H9 (cell line): ENCODE data around the gene DNAI4. TPM values are rescaled to one million over a fixed set of nuclear protein-coding genes. Genes with fewer than 3 reads are reported as not detected.
"Not testable (repeated sequence)": the region's sequence is repeated elsewhere in the genome, so short reads cannot be mapped to it uniquely, and the experiment has no call there.

Experiments used
- DNase-seq: peaks from one replicate; pipeline ENCODE4 v3.0.0-alpha.2; 2017
- H2AFZ ChIP-seq: one replicate; pipeline ENCODE4 v1.6.1; 2013; ENCODE audit warnings: mild to moderate bottlenecking, low read length, control low read depth, moderate library complexity
- H2AK5ac ChIP-seq: 2 replicates; pipeline ENCODE4 v1.6.1; 2013; ENCODE audit warnings: low read length, control low read depth, mixed read lengths; ENCODE audit not compliant: insufficient read length
- H2BK120ac ChIP-seq: one replicate; pipeline ENCODE4 v1.6.1; 2013; ENCODE audit warnings: low read depth, mild to moderate bottlenecking, low read length, control low read depth, inconsistent platforms; ENCODE audit not compliant: poor library complexity, severe bottlenecking
- H2BK12ac ChIP-seq: 2 replicates; pipeline ENCODE4 v1.6.1; 2013; ENCODE audit warnings: low read length, control low read depth, mixed read lengths, low read depth; ENCODE audit not compliant: insufficient read length
- H2BK15ac ChIP-seq: 2 replicates; pipeline ENCODE4 v1.6.1; 2013; ENCODE audit warnings: low read depth, low read length, control low read depth
- H2BK20ac ChIP-seq: one replicate; pipeline ENCODE4 v1.6.1; 2013; ENCODE audit warnings: low read depth, mild to moderate bottlenecking, low read length, control low read depth, inconsistent platforms; ENCODE audit not compliant: poor library complexity, severe bottlenecking
- H2BK5ac ChIP-seq: 2 replicates; pipeline ENCODE4 v1.6.1; 2013; ENCODE audit warnings: low read length, control low read depth, mixed read lengths; ENCODE audit not compliant: insufficient read length
- H3K14ac ChIP-seq: 2 replicates; pipeline ENCODE4 v1.6.1; 2013; ENCODE audit warnings: low read length, control low read depth; ENCODE audit not compliant: insufficient read depth
- H3K18ac ChIP-seq: 2 replicates; pipeline ENCODE4 v1.6.1; 2013; ENCODE audit warnings: low read depth, mild to moderate bottlenecking, mixed read lengths, low read length, control low read depth; ENCODE audit not compliant: insufficient read length
- H3K23ac ChIP-seq: 2 replicates; pipeline ENCODE4 v1.6.1; 2013; ENCODE audit warnings: low read length, control low read depth, mixed read lengths, low read depth; ENCODE audit not compliant: insufficient read length
- H3K23me2 ChIP-seq: 2 replicates; pipeline ENCODE4 v1.6.1; 2013; ENCODE audit warnings: low read depth, mild to moderate bottlenecking, mixed read lengths, low read length, control low read depth; ENCODE audit not compliant: insufficient read length, poor library complexity, severe bottlenecking
- H3K27ac ChIP-seq: 2 replicates; pipeline ENCODE4 v1.5.1; 2013; ENCODE audit warnings: low read length, control low read depth, mixed read lengths, low read depth; ENCODE audit not compliant: insufficient read length
- H3K27me3 ChIP-seq: 2 replicates; pipeline ENCODE4 v1.6.1; 2013; ENCODE audit warnings: low read length, control low read depth, inconsistent platforms; ENCODE audit not compliant: insufficient read depth
- H3K4ac ChIP-seq: 2 replicates; pipeline ENCODE4 v1.6.1; 2013; ENCODE audit warnings: low read depth, mild to moderate bottlenecking, control low read depth, inconsistent platforms, low read length, moderate library complexity
- H3K4me1 ChIP-seq: 2 replicates; pipeline ENCODE4 v1.6.1; 2013; ENCODE audit warnings: low read length, control low read depth, inconsistent platforms; ENCODE audit not compliant: insufficient read depth
- H3K4me2 ChIP-seq: 2 replicates; pipeline ENCODE4 v1.6.1; 2013; ENCODE audit warnings: low read length, control low read depth, mixed read lengths; ENCODE audit not compliant: insufficient read length, insufficient read depth
- H3K56ac ChIP-seq: 2 replicates; pipeline ENCODE4 v1.6.1; 2013; ENCODE audit warnings: low read depth, mild to moderate bottlenecking, mixed read lengths, low read length, control low read depth; ENCODE audit not compliant: insufficient read length
- H3K79me1 ChIP-seq: 2 replicates; pipeline ENCODE4 v1.6.1; 2013; ENCODE audit warnings: low read depth, mild to moderate bottlenecking, moderate library complexity, low read length, control low read depth, inconsistent platforms; ENCODE audit not compliant: insufficient read depth, poor library complexity, severe bottlenecking
- H3K79me2 ChIP-seq: 2 replicates; pipeline ENCODE4 v1.6.1; 2013; ENCODE audit warnings: low read length, control low read depth, inconsistent platforms; ENCODE audit not compliant: insufficient read depth
- H3K9ac ChIP-seq: 2 replicates; pipeline ENCODE4 v1.6.1; 2013; ENCODE audit warnings: low read length, control low read depth, mixed read lengths; ENCODE audit not compliant: insufficient read length; ENCODE audit errors: extremely low read depth
- H3K9me3 ChIP-seq: one replicate; pipeline ENCODE4 v1.6.1; 2013; ENCODE audit warnings: low read depth, low read length, inconsistent platforms; ENCODE audit not compliant: control insufficient read depth
- H3T11ph ChIP-seq: one replicate; pipeline ENCODE4 v1.6.1; 2013; ENCODE audit warnings: mild to moderate bottlenecking, low read length, control low read depth, inconsistent platforms
- H4K20me1 ChIP-seq: one replicate; pipeline ENCODE4 v1.6.1; 2013; ENCODE audit not compliant: control insufficient read depth, insufficient read length, insufficient read depth
- H4K5ac ChIP-seq: 2 replicates; pipeline ENCODE4 v1.6.1; 2013; ENCODE audit warnings: low read depth, mild to moderate bottlenecking, mixed read lengths, low read length, control low read depth; ENCODE audit not compliant: insufficient read length
- H4K8ac ChIP-seq: replicated peaks from 2 replicates; pipeline ENCODE4 v1.6.1; 2013; ENCODE audit warnings: low read length, control low read depth, mixed read lengths, low read depth; ENCODE audit not compliant: insufficient read length
- H4K91ac ChIP-seq: 2 replicates; pipeline ENCODE4 v1.6.1; 2013; ENCODE audit warnings: low read depth, mild to moderate bottlenecking, moderate library complexity, mixed read lengths, low read length, control low read depth; ENCODE audit not compliant: insufficient read length
- H3K27ac Mint-ChIP-seq, 3 experiments: 2 replicates in 2 of 3; 3 replicates in 1 of 3; pipeline ENCODE4 v1.8.0; 2020 to 2021; ENCODE audit warnings: mixed read lengths in 3 of 3, mild to moderate bottlenecking in 1 of 3, moderate library complexity in 1 of 3
- H3K27me3 Mint-ChIP-seq: 2 replicates; pipeline ENCODE4 v1.8.0; 2021; ENCODE audit warnings: low read depth, mild to moderate bottlenecking, moderate library complexity, mixed read lengths
- H3K36me3 Mint-ChIP-seq, 3 experiments: 2 replicates in 2 of 3; 3 replicates in 1 of 3; pipeline ENCODE4 v1.8.0; 2020 to 2021; ENCODE audit warnings: low read depth in 3 of 3, mixed read lengths in 3 of 3; ENCODE audit not compliant: insufficient read depth in 1 of 3
- H3K4me1 Mint-ChIP-seq, 2 experiments: 2 replicates each; pipeline ENCODE4 v1.8.0; 2020; ENCODE audit warnings: mixed read lengths in 2 of 2
- H3K4me3 Mint-ChIP-seq, 2 experiments: 2 replicates in 1 of 2; 3 replicates in 1 of 2; pipeline ENCODE4 v1.8.0; 2020 to 2021; ENCODE audit warnings: mild to moderate bottlenecking in 2 of 2, mixed read lengths in 2 of 2, moderate library complexity in 1 of 2
- H3K9me3 Mint-ChIP-seq, 2 experiments: 2 replicates in 1 of 2; 3 replicates in 1 of 2; pipeline ENCODE4 v1.8.0; 2020; ENCODE audit warnings: mild to moderate bottlenecking in 2 of 2, mixed read lengths in 2 of 2, moderate library complexity in 1 of 2
- CTCF ChIP-seq: fragments of 200-600 bp; sonication (generic); conservative IDR thresholded peaks from 3 replicates; pipeline ENCODE4 v1.8.0; 2021; ENCODE audit warnings: antibody characterized with exemption, mild to moderate bottlenecking
- WGBS: extraction: QIAGEN DNeasy Blood & Tissue Kit; methylation state at CpG from one replicate; pipeline ENCODE4 v1.1.7; 2013; ENCODE audit warnings: missing lambda C conversion rate, low lambda C conversion rate, mixed read lengths; ENCODE audit not compliant: insufficient read length; ENCODE audit errors: extremely low coverage; 5-methylcytosine and 5-hydroxymethylcytosine counted together
- total RNA-seq: library from RNA; stranded (reverse); gene quantifications from 2 replicates; pipeline ENCODE4 v1.2.1, GENCODE V29; 2021

Gene DNAI4
- total RNA-seq, 1 experiment from 2014 or later: 1.4 TPM

GRCh38 chr1:66787641-66788040, 137.0 kb downstream of the DNAI4 start:
- peaks cover 0 to 6% of the 10 kb centered on the region in 2 experiments; a peak in 3 of 4 replicates for H3K4me1 Mint-ChIP-seq
- no peak overlapping the region for H4K8ac ChIP-seq
- no peak overlapping the region for H4K91ac ChIP-seq
- no peaks in the 10 kb centered on the region for H3K27me3 ChIP-seq
- DNase-seq: no peak
- no peaks in the 10 kb centered on the region for H3K79me2 ChIP-seq
- H2BK12ac ChIP-seq: no peak overlapping the region
- H3K23ac ChIP-seq: no peak overlapping the region
- no peak overlapping the region for H4K5ac ChIP-seq
- no peaks in the 10 kb centered on the region for H3K23me2 ChIP-seq
- H3K56ac ChIP-seq: no peak overlapping the region
- peaks cover 1% of the 10 kb centered on the region in 2 experiments; a peak in 4 of 5 replicates for H3K9me3 Mint-ChIP-seq
- H3K27ac Mint-ChIP-seq: no peak overlapping the region
- H3K4me3 Mint-ChIP-seq: no peak overlapping the region
- no peak overlapping the region for H2AK5ac ChIP-seq
- H3K14ac ChIP-seq: no peak overlapping the region
- no peaks in the 10 kb centered on the region for H3K79me1 ChIP-seq
- no CpG with 5 or more reads among the region's 4 CpGs for WGBS
- no peaks in the 10 kb centered on the region for H3K4me1 ChIP-seq
- H2AFZ ChIP-seq: no peak overlapping the region
- H3K9ac ChIP-seq: no peak overlapping the region
- H3K18ac ChIP-seq: no peak overlapping the region
- H2BK15ac ChIP-seq: no peak overlapping the region
- TF ChIP-seq CTCF: no peak
- H2BK5ac ChIP-seq: no peak overlapping the region
- H3K4me2 ChIP-seq: no peak overlapping the region
- no peaks in the 10 kb centered on the region for H3K36me3 Mint-ChIP-seq
- no peak overlapping the region for H3K4ac ChIP-seq
- H2BK20ac ChIP-seq: no peak overlapping the region
- H3K27me3 Mint-ChIP-seq: no peaks in the 10 kb centered on the region
- H3K27ac ChIP-seq: no peak overlapping the region
- no peak overlapping the region for H3T11ph ChIP-seq
- no peaks in the 10 kb centered on the region for H4K20me1 ChIP-seq
- no peak overlapping the region for H2BK120ac ChIP-seq
- no peaks in the 10 kb centered on the region for H3K9me3 ChIP-seq

- H2AK5ac ChIP-seq, H4K20me1 ChIP-seq, H4K91ac ChIP-seq, H3K36me3 Mint-ChIP-seq, H3K9me3 ChIP-seq, H3K18ac ChIP-seq, H3K27me3 ChIP-seq, DNase-seq, H3K14ac ChIP-seq, H3K4me2 ChIP-seq, H3K56ac ChIP-seq, H3K27me3 Mint-ChIP-seq, H2AFZ ChIP-seq, H3K4me1 Mint-ChIP-seq, H2BK120ac ChIP-seq, H4K8ac ChIP-seq, H2BK5ac ChIP-seq, H4K5ac ChIP-seq, H2BK15ac ChIP-seq, H3K79me2 ChIP-seq, H2BK20ac ChIP-seq, H3K4ac ChIP-seq, H3K9ac ChIP-seq, H3K27ac Mint-ChIP-seq, H2BK12ac ChIP-seq, H3K23me2 ChIP-seq, H3K4me1 ChIP-seq, H3K4me3 Mint-ChIP-seq, H3T11ph ChIP-seq, H3K79me1 ChIP-seq, H3K23ac ChIP-seq, H3K27ac ChIP-seq: not testable (repeated sequence)
- no CpG with 5 or more reads among the region's 2 CpGs for WGBS
- H3K9me3 Mint-ChIP-seq: peaks cover 10 to 16% of the 10 kb centered on the region in 2 experiments
Measured at GRCh38 chr1:66785800-66786199, 138.9 kb downstream of the DNAI4 start.
